GM19193 (cell line): Measurements from ENCODE around the gene CNTFR.

Experiments used
- POLR2A ChIP-seq: IDR thresholded peaks from 4 replicates; pipeline ENCODE4 v1.6.1; 2011; ENCODE audit not compliant: insufficient read depth, insufficient read length; ENCODE audit errors: extremely low read depth

CNTFR gene

GRCh38 chr9:34508951-34509350, 80.6 kb downstream of the CNTFR start:
- TF ChIP-seq POLR2A = no peak

GRCh38 chr9:34508463-34508862, 81.1 kb downstream of the CNTFR start:
- TF ChIP-seq POLR2A = no peak

DNA sequence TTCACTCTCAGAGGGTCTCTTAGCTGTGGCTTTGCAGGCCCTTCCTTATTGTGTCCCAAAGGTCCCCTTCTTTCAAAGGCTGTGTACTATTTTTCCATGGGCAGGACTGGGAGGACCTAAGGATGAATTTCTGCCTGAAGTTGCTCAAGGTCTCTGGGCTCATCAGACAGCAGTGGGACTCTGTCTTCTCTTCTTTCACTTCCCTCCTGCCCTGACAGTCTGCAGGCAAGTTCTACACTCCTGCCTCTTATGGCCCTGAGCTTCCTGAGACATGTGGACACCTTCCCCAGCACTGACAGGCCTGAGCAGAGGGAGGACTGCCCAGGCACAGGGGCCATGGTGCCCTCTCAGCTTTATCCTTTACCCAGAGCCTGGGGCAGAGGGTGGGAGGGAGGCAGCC, 81.6 kb downstream of the CNTFR start:
- TF ChIP-seq POLR2A = no peak

DNA sequence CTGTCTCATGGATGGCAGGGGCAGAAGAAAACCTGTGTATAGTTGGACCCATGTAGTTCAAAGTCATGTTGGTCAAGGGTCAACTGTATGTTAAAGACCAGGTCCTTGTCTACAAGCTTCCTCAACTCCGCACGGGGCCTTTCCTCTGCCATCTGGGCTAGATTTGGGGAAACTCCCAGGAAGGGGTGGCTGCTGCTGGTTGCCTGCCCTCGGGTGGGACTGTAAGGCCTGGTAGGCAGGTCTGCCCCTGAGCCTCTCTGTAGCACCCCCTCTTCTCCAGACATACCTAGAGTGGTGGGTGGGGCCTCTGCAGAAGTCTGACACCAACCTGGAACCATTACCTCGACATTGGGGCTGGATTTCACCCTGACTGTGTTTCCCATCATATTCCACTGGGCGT, 82.0 kb downstream of the CNTFR start:
- no peak for TF ChIP-seq POLR2A

DNA sequence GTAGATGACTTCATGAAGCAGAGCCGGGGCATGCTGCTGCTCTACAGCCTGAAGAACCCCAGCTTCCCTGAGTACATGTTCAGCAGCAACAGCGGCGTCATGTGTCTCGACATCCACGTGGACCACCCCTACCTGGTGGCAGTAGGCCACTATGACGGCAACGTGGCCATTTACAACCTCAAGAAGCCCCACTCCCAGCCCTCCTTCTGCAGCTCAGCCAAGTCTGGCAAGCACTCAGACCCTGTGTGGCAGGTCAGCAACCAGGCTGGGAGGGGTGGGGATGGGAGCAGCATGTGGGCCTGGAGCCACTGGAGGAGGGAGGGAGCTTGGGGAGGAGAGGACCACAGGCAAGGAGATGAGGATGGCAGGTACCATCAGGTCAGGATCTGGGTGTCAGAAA, 82.9 kb downstream of the CNTFR start:
- no peak for TF ChIP-seq POLR2A

GRCh38 chr9:34505370-34506120, 84.0 kb downstream of the CNTFR start:
- no peak for TF ChIP-seq POLR2A

DNA sequence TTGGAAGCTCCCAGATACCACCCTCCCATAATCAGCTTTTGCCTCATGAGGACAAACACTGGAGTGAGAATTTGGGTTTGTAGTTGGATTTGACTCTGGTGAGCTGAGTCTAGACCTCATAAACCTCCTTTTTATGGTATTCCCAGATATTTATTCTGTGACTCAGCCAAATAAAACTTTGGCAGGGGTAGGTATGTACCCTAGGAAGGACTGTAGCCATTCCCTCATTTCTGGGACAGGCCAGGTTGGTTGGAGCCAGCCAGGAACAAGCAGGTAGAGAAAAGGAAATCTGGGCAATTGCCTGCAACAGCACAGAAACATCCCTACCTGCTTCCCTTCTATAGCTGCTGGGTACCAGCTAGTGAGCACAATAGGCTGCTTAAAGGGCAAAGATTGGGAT, 86.1 kb downstream of the CNTFR start:
- TF ChIP-seq POLR2A = no peak

DNA sequence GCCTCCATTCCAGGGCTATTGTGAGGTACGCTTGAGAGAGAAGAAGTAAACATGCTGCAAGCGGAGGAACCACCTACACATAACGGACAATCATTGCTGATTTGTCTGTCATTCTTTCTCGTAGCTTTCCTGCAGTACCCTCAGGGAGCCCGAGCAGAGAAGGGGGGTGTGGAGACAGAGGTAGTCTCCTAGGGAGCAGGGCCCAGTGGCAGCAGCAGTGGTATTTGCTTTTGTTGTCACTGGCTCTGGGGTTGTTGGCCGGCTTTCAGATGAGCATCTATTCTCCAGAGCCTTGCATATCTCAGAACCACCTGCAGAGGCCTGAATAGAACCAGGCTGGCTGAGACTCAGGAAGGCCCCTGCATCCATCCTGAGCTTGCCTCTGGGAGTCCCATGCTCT, 86.6 kb downstream of the CNTFR start:
- no peak for TF ChIP-seq POLR2A

DNA sequence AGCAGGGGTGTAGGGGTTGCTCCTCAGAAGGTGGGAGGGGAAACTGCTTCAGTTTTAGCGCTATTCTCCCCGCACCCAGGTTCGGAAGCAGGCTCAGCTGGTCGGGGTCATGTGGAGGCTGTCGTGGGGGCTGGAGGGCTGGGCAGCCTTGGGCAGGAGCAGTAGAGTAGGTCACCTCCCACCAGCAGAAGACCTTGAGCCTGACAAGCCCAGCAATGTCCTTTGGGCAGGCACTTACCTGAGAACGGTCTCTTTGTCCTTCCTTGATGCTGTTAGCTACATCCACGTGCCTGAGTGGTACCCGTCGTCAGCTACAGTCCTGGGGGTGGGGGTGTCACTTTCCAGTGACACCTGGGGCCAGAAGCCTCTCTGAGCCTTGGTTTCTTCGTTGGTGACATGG, 87.1 kb downstream of the CNTFR start:
- no peak for TF ChIP-seq POLR2A

DNA sequence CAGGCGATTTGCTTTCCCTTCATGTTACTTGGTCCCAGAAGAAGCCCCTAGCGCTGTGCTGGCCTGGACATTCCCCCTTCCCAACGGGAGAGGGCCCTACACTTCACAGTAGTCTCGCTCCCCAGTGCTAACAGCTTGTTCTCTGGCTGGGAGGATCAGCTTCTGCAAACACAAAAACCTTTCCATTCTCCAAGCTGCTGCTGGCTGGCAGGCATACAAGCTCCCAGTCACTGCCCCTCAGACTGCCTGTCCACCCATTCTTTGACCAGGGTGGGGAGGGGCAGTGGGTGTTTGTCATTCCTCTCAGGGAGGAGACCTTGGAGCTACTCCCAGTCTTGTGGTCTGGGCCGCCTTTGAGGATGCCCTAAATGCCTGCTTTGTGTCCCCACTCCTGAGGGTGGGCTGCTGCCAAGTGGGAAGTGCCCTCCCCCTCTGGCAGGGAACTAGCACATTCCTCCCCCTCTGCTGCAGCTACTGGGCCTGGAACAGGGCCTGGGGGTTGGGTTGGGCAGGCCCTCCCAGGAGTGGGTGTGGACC, 87.6 kb downstream of the CNTFR start:
- no peak for TF ChIP-seq POLR2A
